ENCODE data around the gene NDFIP1.

The NDFIP1 gene

DNA sequence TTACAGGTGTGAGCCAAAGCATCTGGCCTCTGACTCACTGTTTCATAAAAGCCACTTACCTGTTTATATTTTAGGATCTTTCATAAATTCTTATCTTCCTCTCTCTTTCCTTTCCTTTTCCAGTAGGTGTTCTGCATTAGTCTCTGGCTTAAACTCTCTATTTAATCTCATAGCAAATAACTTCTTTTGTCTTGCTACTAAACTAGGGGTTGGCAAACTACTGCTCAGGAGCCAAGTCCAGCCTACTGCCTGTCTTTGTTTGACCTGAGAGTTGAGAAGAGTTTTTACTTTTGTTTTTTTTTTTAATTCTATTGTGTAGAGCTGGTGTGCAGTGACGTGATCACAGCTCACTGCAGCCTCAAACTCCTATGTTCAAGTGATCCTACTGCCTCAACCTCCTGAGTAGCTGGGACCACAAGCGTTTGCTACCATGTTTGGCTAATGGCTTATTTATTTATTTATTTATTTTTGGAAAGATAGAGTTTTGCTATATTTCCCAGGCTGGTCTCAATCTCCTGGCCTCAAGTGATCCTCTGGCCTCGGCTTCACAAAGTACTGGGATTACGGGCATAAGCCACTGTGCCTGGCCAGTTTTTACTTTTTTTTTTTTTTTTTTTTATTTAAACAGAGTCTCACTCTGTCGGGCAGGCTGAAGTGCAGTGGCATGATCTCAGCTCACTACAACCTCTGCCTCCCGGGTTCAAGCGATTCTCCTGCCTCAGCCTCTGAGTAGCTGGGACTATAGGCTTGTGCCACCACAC is 5.4 kb upstream of the NDFIP1 start:
- peaks cover 32% of the 10 kb centered on the region for H3K4me1 Mint-ChIP-seq (ENCODE audit: low read depth)

DNA sequence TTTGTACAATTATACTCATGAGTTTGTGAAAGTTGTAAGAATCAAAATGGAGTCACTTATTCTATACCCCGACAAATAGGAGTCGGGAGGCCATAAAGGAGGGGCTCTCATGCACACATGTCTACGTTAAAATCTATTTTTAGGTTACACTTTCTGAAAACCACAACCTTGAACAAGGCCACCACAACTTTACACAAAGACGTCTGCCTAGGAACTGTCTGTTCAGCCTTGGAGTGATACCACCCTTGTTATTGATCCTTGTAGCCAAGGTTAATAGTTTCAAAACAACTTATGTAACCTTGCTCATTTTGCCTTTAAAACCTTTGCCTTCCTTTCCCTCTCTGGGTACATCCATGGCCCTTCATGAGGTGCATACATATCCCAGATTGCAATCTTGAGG is 4.1 kb upstream of the NDFIP1 start:
- peak overlapping the region; percentile 62 for H3K27ac Mint-ChIP-seq
- peak overlapping the region; percentile 56 for H3K4me3 Mint-ChIP-seq
- peaks cover 4% of the 10 kb centered on the region for H3K36me3 Mint-ChIP-seq (ENCODE audit: low read depth)
- no peaks in the 10 kb centered on the region for H3K27me3 Mint-ChIP-seq (ENCODE audit: low read depth)
- peaks cover 8% of the 10 kb centered on the region for H3K9me3 Mint-ChIP-seq
- peaks cover 31% of the 10 kb centered on the region for H3K4me1 Mint-ChIP-seq (ENCODE audit: low read depth)

More for the DNA sequence above, 5.4 kb upstream of the NDFIP1 start:
- H3K27me3 Mint-ChIP-seq (ENCODE audit: low read depth), result no peaks in the 10 kb centered on the region
- peaks cover 8% of the 10 kb centered on the region for H3K9me3 Mint-ChIP-seq
- H3K4me3 Mint-ChIP-seq, result no peak overlapping the region
- H3K36me3 Mint-ChIP-seq (ENCODE audit: low read depth), result no peaks in the 10 kb centered on the region
- H3K27ac Mint-ChIP-seq, result no peak overlapping the region

DNA sequence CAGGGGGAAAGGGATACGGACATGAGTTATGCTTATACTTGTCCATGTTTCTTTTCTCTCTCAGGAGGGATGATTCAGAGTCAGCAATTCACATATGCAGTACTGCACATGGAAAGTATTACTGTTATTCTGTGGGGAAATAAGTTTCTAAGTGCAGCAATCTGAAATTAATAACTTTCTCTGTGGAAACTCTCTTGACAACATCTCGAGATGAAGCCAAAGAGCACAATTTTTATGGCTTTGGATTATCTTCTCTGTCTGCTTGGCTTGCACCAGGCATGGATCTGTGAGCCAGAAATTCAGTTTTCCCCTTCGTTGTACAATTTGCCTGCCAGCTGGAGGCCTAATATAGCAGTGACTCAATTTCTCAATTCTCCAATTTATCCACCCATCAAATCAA is 2.5 kb upstream of the NDFIP1 start:
- Mint-ChIP-seq H3K4me1 (ENCODE audit: low read depth) (peaks cover 43% of the 10 kb centered on the region), H3K4me3 (no peak overlapping the region), H3K36me3 (ENCODE audit: low read depth) (peaks cover 4% of the 10 kb centered on the region), H3K9me3 (peaks cover 4% of the 10 kb centered on the region), H3K27ac (no peak overlapping the region), H3K27me3 (ENCODE audit: low read depth) (no peaks in the 10 kb centered on the region)

DNA sequence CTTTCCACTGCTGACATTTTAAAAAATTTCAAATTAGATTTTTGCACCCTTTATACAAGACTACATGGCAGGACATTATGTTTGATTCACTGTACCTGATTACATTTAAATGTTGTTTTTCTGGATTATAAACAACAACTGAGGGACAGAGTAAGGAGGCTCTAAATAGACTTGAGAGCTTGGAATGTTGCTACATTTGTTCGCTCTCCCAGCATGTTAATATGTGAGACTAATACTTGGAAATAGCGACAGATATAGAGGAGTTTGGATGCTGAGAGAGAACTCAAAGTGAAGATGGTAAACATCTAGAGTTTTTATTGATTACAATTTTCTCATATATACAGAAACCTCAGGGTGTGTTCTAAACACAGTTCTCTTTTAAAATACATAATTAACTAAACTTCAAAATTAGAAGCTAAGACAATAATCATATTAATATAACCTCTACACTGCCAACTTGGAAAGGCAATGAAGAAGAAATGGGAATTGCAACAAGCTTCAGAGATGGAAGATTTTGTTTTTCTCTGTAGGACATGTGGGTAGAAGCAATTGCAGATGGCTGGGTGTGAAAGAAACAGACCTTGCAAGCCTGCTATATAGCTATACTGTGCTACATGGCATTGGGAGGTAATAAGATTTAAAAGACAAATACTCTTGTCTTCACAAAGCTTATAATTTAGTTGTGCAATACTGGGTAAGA is 1.4 kb upstream of the NDFIP1 start:
- peak overlapping the region; percentile 27 for H3K4me3 Mint-ChIP-seq
- peaks cover 47% of the 10 kb centered on the region for H3K4me1 Mint-ChIP-seq (ENCODE audit: low read depth)

DNA sequence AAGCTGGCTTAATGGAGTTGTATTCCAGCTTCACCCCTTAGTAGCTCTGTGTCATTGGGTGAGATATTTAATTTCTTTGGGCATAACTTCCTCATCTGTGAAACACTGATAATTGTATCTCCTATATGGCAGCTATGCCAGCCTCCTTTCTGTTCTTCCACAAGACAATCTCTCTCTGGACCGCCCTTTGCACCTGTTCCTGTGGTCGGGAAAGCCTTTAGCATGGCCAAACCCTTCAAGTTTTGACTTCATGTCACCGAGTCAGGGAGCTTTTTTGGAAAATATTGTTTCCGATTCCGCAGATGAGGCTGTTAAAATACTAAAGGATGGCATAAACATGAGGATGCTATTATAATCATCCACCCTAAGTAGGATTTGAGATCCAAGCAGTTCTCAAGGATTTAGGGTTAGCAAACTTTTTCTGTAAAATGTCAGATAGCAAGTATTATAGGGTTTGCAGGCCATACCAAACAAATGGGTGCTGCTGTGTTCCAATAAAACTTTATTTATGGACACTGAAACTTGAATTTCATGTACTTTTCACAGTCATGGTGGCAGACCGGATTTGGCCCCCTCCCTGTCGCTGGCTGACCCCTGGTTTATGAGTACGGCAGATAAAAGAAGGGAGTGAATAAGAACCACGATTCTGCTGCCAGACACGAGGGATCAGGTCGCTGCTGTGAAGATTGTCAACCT is 695 bp upstream of the NDFIP1 start:
- H3K4me3 Mint-ChIP-seq, result peak overlapping the region; percentile 78
- peak overlapping the region; percentile 93 for H3K27ac Mint-ChIP-seq
- peaks cover 11% of the 10 kb centered on the region for H3K36me3 Mint-ChIP-seq (ENCODE audit: low read depth)
- no peaks in the 10 kb centered on the region for H3K9me3 Mint-ChIP-seq
- H3K27me3 Mint-ChIP-seq (ENCODE audit: low read depth), result no peaks in the 10 kb centered on the region
- peaks cover 49% of the 10 kb centered on the region for H3K4me1 Mint-ChIP-seq (ENCODE audit: low read depth)

More for the DNA sequence above, 1.4 kb upstream of the NDFIP1 start:
- Mint-ChIP-seq H3K27me3 (ENCODE audit: low read depth) (no peaks in the 10 kb centered on the region), H3K36me3 (ENCODE audit: low read depth) (peaks cover 8% of the 10 kb centered on the region), H3K9me3 (no peaks in the 10 kb centered on the region), H3K27ac (peak overlapping the region; percentile 93)

DNA sequence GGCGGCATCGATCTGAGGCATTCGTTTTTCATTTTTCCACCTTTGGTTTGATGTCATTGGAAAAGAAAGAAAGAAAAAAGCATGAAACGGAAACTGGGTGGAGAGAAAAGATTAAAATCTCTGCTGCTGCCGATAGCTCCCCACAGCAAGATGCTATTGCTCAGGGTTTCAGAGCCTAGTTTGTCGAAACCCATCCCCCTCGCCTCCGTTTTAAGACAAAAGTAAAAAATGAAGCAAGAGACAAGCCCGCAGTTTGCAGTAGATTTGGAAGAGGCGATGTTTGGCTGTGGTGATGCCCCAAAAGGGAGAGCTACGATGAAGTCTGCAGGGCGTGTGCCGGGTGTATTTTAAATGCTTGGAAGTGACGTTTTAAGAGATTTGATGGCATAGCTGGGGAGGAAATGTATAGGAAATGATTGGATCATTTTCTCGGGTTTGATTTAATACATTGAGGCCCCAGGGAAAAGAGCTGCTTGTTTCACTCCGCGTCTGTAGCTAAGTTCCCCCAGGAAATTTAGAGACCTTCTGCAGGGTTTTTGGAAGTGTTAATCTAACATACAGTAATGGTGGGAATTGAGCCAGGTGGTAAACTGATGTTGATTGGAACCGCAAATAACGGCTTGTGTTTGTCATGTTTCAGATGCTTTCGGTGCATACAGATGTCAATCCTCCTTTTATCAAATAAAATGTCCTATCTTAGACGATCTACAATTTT is 909 bp downstream of the NDFIP1 start:
- Mint-ChIP-seq H3K27me3 (ENCODE audit: low read depth) (no peaks in the 10 kb centered on the region), H3K4me3 (peak overlapping the region; percentile 93), H3K27ac (peak overlapping the region; percentile 90), H3K9me3 (no peaks in the 10 kb centered on the region), H3K4me1 (ENCODE audit: low read depth) (peaks cover 56% of the 10 kb centered on the region), H3K36me3 (ENCODE audit: low read depth) (peaks cover 18% of the 10 kb centered on the region)

DNA sequence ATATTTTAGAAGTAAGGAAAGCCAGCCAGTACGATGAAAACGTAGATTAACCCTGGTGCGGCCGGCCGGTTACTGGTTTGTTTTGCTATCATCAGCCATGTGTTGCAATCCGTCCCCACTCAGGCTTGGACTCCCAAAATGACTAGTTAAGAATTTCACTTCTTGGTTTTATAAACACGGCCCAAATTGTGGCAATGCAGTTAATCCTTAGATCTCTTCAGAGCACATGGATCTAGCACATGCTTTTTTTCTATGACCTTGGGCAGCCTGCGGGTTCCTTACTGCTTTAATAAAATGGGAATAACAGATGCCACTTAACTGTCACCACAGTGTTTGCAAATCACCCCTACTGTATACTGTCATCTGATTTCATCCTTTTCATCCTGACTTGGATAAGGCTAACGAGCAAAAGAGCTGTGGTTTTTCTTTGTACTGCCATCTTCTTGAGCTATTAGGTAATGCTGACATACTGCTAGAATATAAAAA is 1.5 kb downstream of the NDFIP1 start:
- Mint-ChIP-seq H3K4me3 (peak overlapping the region; percentile 93), H3K9me3 (no peaks in the 10 kb centered on the region), H3K27ac (peak overlapping the region; percentile 90), H3K36me3 (ENCODE audit: low read depth) (peaks cover 18% of the 10 kb centered on the region), H3K4me1 (ENCODE audit: low read depth) (peaks cover 53% of the 10 kb centered on the region), H3K27me3 (ENCODE audit: low read depth) (no peaks in the 10 kb centered on the region)

DNA sequence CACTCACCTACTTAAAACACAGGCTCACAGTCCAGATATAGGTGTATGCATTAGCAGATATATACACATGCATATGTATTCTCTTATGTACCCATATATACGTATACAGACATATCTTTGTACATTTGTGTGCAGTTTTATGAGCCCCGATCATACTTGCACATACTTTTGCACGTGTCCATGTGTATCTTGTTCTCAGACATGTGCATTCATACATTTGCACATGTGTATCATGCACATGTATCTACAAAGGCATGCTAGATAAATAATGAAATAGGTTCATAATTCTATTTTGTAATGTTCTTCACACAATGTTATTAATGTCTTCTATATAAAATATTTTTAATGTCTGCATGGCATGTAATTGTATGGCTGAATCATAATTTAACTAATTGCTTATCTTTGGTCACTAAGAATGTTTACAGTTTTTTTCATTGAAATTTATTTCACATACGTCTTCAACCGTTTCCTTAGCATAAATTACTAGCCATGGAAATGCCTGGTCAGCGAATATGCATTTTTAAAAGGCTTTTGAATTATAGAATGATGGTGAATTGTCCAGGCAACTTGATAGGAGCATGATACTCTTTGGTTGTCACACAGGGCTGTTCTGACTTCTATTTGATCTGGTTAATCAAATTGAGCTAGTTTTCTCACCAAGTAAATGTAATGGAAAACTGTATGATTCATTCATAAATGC is 2.6 kb downstream of the NDFIP1 start:
- Mint-ChIP-seq H3K27me3 (ENCODE audit: low read depth) (no peaks in the 10 kb centered on the region), H3K27ac (no peak overlapping the region), H3K9me3 (no peaks in the 10 kb centered on the region), H3K4me1 (ENCODE audit: low read depth) (peaks cover 48% of the 10 kb centered on the region), H3K36me3 (ENCODE audit: low read depth) (peaks cover 18% of the 10 kb centered on the region), H3K4me3 (peak overlapping the region; percentile 93)

DNA sequence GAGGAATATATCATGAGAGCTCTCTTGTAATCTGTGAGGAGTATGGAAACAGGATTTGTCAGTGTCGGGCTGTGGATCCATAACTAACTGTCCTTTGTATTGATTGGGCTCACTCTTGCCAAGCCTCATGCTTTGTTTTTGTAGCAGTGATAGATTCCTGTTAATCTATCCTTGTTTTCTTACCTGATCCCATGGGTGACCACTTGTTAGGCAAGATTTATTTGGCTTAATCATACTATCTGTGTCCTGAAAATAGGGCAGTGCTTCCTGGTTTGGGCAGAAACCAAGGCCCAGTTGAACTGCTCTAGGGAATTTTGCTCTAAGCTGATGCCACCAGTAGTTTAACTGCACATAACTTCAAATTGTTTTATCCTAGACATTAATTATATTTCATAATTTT is 6.1 kb downstream of the NDFIP1 start:
- Mint-ChIP-seq H3K4me3 (no peak overlapping the region), H3K27me3 (ENCODE audit: low read depth) (no peaks in the 10 kb centered on the region), H3K4me1 (ENCODE audit: low read depth) (peaks cover 54% of the 10 kb centered on the region), H3K9me3 (no peaks in the 10 kb centered on the region), H3K27ac (no peak overlapping the region), H3K36me3 (ENCODE audit: low read depth) (peaks cover 22% of the 10 kb centered on the region)

DNA sequence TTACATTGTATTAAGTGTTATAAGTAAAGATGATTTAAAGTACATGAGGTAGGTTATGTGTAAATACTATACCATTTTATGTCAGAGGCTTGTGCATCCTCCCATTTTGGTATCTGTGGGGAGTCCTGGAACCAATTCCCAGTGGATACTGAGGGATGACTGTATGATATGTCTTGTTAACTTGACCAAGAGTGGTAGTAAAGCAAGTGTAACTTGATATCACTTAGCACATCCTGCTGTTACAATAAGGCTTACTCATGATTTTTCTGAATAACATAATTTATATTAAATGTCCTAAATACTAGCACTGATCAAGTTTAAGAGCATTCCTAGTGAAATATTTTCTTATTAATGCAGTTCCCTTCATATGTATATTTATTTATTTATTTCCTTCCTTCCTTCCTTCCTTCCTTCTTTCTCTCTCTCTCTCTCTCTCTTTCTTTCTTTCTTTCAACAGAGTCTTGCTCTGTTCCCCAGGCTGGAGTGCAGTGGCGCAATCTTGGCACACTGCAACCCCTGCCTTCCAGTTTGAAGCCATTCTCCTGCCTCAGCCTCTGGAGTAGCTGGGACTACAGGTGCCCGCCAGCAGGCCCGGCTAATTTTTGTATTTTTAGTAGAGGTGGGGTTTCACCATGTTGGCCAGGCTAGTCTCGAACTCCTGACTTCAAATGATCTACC is 7.5 kb downstream of the NDFIP1 start:
- Mint-ChIP-seq H3K4me3 (no peak overlapping the region), H3K9me3 (no peaks in the 10 kb centered on the region), H3K4me1 (ENCODE audit: low read depth) (peaks cover 53% of the 10 kb centered on the region), H3K27ac (no peak overlapping the region), H3K36me3 (ENCODE audit: low read depth) (peaks cover 25% of the 10 kb centered on the region), H3K27me3 (ENCODE audit: low read depth) (no peaks in the 10 kb centered on the region)

DNA sequence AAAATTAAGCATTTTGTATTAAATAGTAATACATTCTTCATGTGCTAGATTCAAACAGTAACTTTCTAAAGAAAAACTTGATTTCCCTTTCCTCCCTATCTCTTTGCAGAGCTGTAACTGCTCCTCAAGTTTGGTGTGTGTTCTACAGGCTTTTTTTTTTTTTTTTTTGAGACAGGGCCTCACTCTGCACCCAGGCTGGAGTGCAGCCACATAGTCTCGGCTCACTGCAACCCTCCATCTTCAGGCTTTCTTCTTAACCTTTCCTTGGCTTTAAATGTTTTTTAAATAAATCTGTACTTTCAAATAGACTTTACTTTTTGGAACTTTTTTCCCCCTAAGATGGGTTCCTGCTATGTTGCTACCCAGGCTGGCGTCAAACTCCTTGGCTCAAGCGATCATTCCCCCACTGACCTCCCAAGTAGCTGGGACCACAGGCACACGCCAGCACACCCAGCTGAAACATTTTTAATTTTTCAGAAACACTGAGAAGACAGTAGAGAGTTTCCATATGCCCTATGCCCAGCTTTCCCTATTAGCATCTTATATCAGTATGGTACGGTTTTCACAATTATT is 9.1 kb downstream of the NDFIP1 start:
- peaks cover 56% of the 10 kb centered on the region for H3K4me1 Mint-ChIP-seq (ENCODE audit: low read depth)
- H3K9me3 Mint-ChIP-seq, result no peaks in the 10 kb centered on the region
- H3K4me3 Mint-ChIP-seq, result no peak overlapping the region
- peaks cover 34% of the 10 kb centered on the region for H3K36me3 Mint-ChIP-seq (ENCODE audit: low read depth)
- H3K27ac Mint-ChIP-seq, result peak overlapping the region; percentile 27
- no peaks in the 10 kb centered on the region for H3K27me3 Mint-ChIP-seq (ENCODE audit: low read depth)

DNA sequence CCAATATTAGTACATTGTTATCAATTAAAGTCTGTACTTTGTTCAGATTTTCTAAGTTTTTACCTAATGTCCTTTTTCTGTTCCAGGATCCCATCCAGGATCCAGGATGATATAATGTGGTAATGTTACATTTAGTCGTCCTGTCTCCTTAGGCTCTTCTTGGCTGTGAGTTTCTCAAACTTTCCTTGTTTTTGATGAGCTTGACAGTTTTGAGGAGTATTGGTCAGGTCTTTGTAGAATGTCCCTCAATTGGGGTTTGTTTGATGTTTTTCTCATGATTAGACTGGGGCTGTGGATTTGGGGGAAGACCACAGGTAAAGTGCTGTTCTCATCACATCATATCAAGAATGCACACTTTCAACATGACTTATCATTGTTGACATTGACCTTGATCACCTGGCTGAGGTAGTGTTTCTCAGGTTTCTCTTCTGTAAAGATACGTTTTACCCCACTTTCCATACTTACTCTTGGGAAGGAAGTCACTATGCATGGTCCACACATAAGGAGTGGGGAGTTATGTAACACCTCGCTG is 9.6 kb downstream of the NDFIP1 start:
- H3K4me3 Mint-ChIP-seq, result no peak overlapping the region
- no peak overlapping the region for H3K27ac Mint-ChIP-seq
- H3K36me3 Mint-ChIP-seq (ENCODE audit: low read depth), result peaks cover 30% of the 10 kb centered on the region
- no peaks in the 10 kb centered on the region for H3K27me3 Mint-ChIP-seq (ENCODE audit: low read depth)
- H3K9me3 Mint-ChIP-seq, result no peaks in the 10 kb centered on the region
- peaks cover 53% of the 10 kb centered on the region for H3K4me1 Mint-ChIP-seq (ENCODE audit: low read depth)

Data from T-helper 1 cell treated with Interleukin-12 subunit alpha and Interleukin-12 subunit beta and Interleukin-4 antibody, amounts not matched to agents 30 μg/mL and 1 μg/mL, for 36 hours (primary cell).